Sigmoid colon (tissue), 4 donors: ENCODE measurements around the gene CEBPB.

Source experiments
- POLR2A ChIP-seq, 2 donors: fragments of 450-650 bp; IDR thresholded peaks; one replicate each; pipeline ENCODE4 v1.6.1; 2016; ENCODE audit warnings: antibody characterized with exemption in 2 of 2, mild to moderate bottlenecking in 2 of 2, moderate library complexity in 2 of 2
- POLR2AphosphoS5 ChIP-seq, 4 donors: sonication (generic); formaldehyde crosslinking; IDR thresholded peaks; one replicate each; pipeline ENCODE4 v1.6.1; 2017; ENCODE audit warnings: antibody characterized with exemption in 4 of 4
- TF ChIP-seq, protein P1 (sequence below), 4 experiments: fragments of 450-650 bp in 3 of 4; fragments of 200-600 bp in 1 of 4; IDR thresholded peaks; one replicate each; pipeline ENCODE4 v1.5.1; 2016 to 2019; ENCODE audit warnings: antibody characterized with exemption in 4 of 4, mild to moderate bottlenecking in 3 of 4, moderate library complexity in 2 of 4

GRCh38 chr20:50227506-50227905 is 36.9 kb downstream of the CEBPB start:
- no peak for TF ChIP-seq POLR2AphosphoS5 (IDR thresholded peaks at IDR 0.05)
- TF ChIP-seq, protein P1, sequence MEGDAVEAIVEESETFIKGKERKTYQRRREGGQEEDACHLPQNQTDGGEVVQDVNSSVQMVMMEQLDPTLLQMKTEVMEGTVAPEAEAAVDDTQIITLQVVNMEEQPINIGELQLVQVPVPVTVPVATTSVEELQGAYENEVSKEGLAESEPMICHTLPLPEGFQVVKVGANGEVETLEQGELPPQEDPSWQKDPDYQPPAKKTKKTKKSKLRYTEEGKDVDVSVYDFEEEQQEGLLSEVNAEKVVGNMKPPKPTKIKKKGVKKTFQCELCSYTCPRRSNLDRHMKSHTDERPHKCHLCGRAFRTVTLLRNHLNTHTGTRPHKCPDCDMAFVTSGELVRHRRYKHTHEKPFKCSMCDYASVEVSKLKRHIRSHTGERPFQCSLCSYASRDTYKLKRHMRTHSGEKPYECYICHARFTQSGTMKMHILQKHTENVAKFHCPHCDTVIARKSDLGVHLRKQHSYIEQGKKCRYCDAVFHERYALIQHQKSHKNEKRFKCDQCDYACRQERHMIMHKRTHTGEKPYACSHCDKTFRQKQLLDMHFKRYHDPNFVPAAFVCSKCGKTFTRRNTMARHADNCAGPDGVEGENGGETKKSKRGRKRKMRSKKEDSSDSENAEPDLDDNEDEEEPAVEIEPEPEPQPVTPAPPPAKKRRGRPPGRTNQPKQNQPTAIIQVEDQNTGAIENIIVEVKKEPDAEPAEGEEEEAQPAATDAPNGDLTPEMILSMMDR (IDR thresholded peaks at IDR 0.05), result no peak
- no peak for TF ChIP-seq POLR2A (IDR thresholded peaks at IDR 0.05)
